Activated naive CD4-positive, alpha-beta T cell treated with anti-CD3 and anti-CD28 coated beads for 36 hours (primary cell): ENCODE results near the gene CISD3. TPM values are rescaled to one million over a fixed set of nuclear protein-coding genes. Genes with fewer than 3 reads are reported as not detected.

Experiments
- CTCF ChIA-PET: fragments of 350-600 bp; sonication (Branson Sonifier 250); formaldehyde crosslinking; loops from one replicate; lab custom pipeline; 2021; ENCODE audit warnings: antibody characterized with exemption; lab: Charles Lee
- DNase-seq: peaks from one replicate; pipeline ENCODE4 v3.0.0-alpha.2; 2020
- H3K27ac Mint-ChIP-seq: one replicate; pipeline ENCODE4 v1.8.0; 2021; ENCODE audit warnings: mild to moderate bottlenecking, mixed read lengths
- H3K27me3 Mint-ChIP-seq: one replicate; pipeline ENCODE4 v1.8.0; 2021; ENCODE audit warnings: low read depth, mixed read lengths
- H3K36me3 Mint-ChIP-seq: one replicate; pipeline ENCODE4 v1.8.0; 2021; ENCODE audit warnings: low read depth, mixed read lengths
- H3K4me1 Mint-ChIP-seq: one replicate; pipeline ENCODE4 v1.8.0; 2021; ENCODE audit warnings: low read depth, mixed read lengths
- H3K4me3 Mint-ChIP-seq: one replicate; pipeline ENCODE4 v1.8.0; 2021; ENCODE audit warnings: mild to moderate bottlenecking, moderate library complexity, mixed read lengths
- H3K9me3 Mint-ChIP-seq: one replicate; pipeline ENCODE4 v1.8.0; 2021; ENCODE audit warnings: mixed read lengths
- intact Hi-C: fragments of 100-400 bp; cut with micrococcal nuclease; formaldehyde crosslinking; loops from one replicate; pipeline ENCODE4 v1.15.1; 2023
- microRNA-seq: library from miRNA; unstranded; fragments of <30 nt; microRNA quantifications from one replicate; pipeline ENCODE4 v1.2.0, GENCODE V29; 2022; ENCODE audit warnings: borderline microRNAs expressed, borderline replicate concordance
- total RNA-seq, 2 experiments: library from RNA; stranded (reverse); gene quantifications; one replicate each; pipeline ENCODE4 v1.2.3, GENCODE V29; 2021

The CISD3 gene
- total RNA-seq, 2 experiments from 2014 or later, result 35.1 to 35.8 TPM

DNA sequence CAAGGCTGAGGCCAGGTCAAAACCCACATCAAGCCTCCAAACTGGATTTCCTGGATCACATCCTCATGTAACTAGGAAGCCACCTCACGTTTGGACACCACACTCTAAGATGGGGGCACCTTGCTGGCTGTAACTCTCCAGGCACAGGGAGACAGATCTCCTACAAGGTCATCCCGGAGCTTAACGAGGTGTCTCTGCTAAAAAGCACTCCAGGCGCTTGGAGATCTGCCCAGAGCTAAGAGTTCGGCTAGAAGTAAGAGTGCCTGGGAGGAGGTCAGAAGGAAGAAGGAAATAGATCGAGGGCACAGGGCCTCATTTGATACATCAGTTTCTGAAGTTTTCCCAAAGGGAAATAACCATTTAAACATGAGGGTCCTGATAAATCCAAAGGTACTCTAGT, 38.3 kb downstream of the CISD3 start:
- Mint-ChIP-seq H3K4me1 (no peaks in the 10 kb centered on the region), H3K4me3 (no peak overlapping the region), H3K27ac (no peak overlapping the region), H3K27me3 (no peaks in the 10 kb centered on the region), H3K36me3 (peaks cover 35% of the 10 kb centered on the region), H3K9me3 (no peaks in the 10 kb centered on the region)
- DNase-seq, result no peak
- intact Hi-C loops, result no loop called here
- CTCF ChIA-PET, result no interaction called here

- peaks cover 23% of the 10 kb centered on the region for H3K36me3 Mint-ChIP-seq
- H3K9me3 Mint-ChIP-seq, result no peaks in the 10 kb centered on the region
- H3K27me3 Mint-ChIP-seq, result no peaks in the 10 kb centered on the region
- CTCF ChIA-PET, result no interaction called here
- H3K27ac Mint-ChIP-seq, result no peak overlapping the region
- DNase-seq, result no peak
- no peaks in the 10 kb centered on the region for H3K4me1 Mint-ChIP-seq
- intact Hi-C loops, result no loop called here
- no peak overlapping the region for H3K4me3 Mint-ChIP-seq
Measured at GRCh38 chr17:38773258-38773657, 43.1 kb downstream of the CISD3 start.

DNA sequence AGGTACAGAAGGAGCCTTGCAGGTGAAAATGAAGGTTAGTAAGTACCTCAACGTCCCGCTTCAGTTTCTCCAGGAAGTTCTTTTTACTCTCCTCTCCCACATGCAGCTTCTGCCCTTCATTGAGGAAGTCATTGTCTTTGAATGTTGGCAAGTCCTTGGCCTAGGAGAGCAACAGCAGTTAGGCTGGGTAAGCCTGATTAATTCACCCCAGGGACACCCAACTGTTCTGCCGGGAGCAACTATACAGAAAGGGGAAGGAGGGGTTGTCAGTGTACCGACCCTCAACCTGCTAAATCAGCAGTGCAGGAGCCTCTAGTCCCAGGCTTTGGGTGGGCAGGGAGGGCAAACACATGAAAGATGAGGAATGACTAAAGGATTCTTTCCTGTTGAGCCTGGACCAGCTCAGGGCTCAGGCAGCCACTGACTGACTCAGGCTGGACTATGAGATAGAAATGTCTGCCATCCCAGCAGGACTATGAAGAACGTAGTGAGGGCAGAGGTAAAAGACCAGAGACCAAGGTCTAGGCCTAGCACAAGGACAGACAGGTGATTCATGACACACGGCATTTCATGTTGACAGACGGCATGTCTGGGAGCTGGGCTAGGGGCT, 47.6 kb downstream of the CISD3 start:
- DNase-seq, result no peak
- Mint-ChIP-seq H3K27me3 (no peaks in the 10 kb centered on the region), H3K4me3 (no peak overlapping the region), H3K27ac (no peak overlapping the region), H3K4me1 (no peaks in the 10 kb centered on the region), H3K36me3 (peaks cover 15% of the 10 kb centered on the region), H3K9me3 (no peaks in the 10 kb centered on the region)
- CTCF ChIA-PET, result no interaction called here
- intact Hi-C loops, result no loop called here

GRCh38 chr17:38779965-38780752, 50.0 kb downstream of the CISD3 start:
- Mint-ChIP-seq H3K27me3 (no peaks in the 10 kb centered on the region), H3K9me3 (no peaks in the 10 kb centered on the region), H3K4me1 (no peaks in the 10 kb centered on the region), H3K36me3 (peaks cover 12% of the 10 kb centered on the region), H3K4me3 (no peak overlapping the region), H3K27ac (no peak overlapping the region)
- CTCF ChIA-PET, result interaction anchor here (0.6 kb wide), 1 partner anchor 668 kb away, joined by 3 read pairs; no protein-coding TSS in a partner anchor
- intact Hi-C loops, result no loop called here
- no peak for DNase-seq

DNA sequence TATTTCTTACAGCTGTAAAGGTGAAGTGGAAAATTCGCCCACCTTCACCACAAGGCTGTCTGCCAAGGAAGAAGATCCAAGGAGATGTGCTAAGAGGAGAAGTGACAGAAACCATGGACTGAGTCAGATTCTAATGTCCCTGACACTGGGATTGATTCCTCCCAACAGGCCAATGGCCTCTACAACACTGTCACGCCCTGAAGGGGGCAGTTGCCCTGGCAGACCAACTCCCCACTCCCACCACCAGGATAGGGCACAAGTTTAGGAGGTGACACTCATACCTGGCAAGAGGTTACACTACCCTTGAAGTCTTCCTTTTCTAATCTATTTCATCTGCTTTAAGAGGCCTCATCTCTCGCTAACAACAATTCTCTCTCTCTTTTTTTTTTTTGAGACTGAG, 53.1 kb downstream of the CISD3 start:
- CTCF ChIA-PET, result interaction anchor here (0.5 kb wide), 1 partner anchor 23 kb away, joined by 4 read pairs; no protein-coding TSS in a partner anchor
- Mint-ChIP-seq H3K4me3 (no peak overlapping the region), H3K4me1 (no peaks in the 10 kb centered on the region), H3K9me3 (no peaks in the 10 kb centered on the region), H3K27me3 (no peaks in the 10 kb centered on the region), H3K27ac (no peak overlapping the region), H3K36me3 (peaks cover 17% of the 10 kb centered on the region)
- DNase-seq, result no peak
- intact Hi-C loops, result no loop called here

Small RNA genes lying within 50 kb of the gene (microRNA-seq; reads per million reads assigned to microRNA genes)
- gene MIR4726, result 3.8 reads per million
- 2.2 reads per million for gene MIR4734

Other genes with a start within 250 kb of the CISD3 start
- gene SRCIN1, start 124.4 kb upstream of the CISD3 start, total RNA-seq, result under 1 TPM; 0.67 to 0.94 TPM
- gene EPOP, start 55.4 kb upstream of the CISD3 start, total RNA-seq, result 10 to 100 TPM; 17.6 to 19.2 TPM
- gene MLLT6, start 25.1 kb upstream of the CISD3 start, total RNA-seq, result 100 to 1,000 TPM; 170 to 177 TPM
- 1 to 10 TPM; 1.2 TPM for gene PCGF2, start 18.0 kb downstream of the CISD3 start, total RNA-seq
- 100 to 1,000 TPM; 368 to 369 TPM for gene PSMB3, start 22.4 kb downstream of the CISD3 start, total RNA-seq
- gene PIP4K2B, start 69.2 kb downstream of the CISD3 start, total RNA-seq, result 10 to 100 TPM; 30.1 to 33.4 TPM
- gene CWC25, start 95.0 kb downstream of the CISD3 start, total RNA-seq, result 10 to 100 TPM; 18.6 to 21.9 TPM
- gene RPL23, start 123.4 kb downstream of the CISD3 start, total RNA-seq, result 1,000 to 10,000 TPM; 2,241 to 2,332 TPM
- 100 to 1,000 TPM; 105 to 113 TPM for gene LASP1, start 139.7 kb downstream of the CISD3 start, total RNA-seq
- gene FBXO47, start 237.1 kb downstream of the CISD3 start, total RNA-seq, result under 1 TPM; 0.14 to 0.15 TPM